NB4 (cell line): ENCODE measurements around the gene DDX20.

Source experiments
- CTCF ChIP-seq: IDR thresholded peaks from one replicate; pipeline ENCODE4 v1.5.1; 2012; ENCODE audit warnings: low read depth, low read length
- POLR2A ChIP-seq: IDR thresholded peaks from 2 replicates; pipeline ENCODE4 v1.6.1; 2011; ENCODE audit warnings: mild to moderate bottlenecking; ENCODE audit not compliant: insufficient read length; ENCODE audit errors: extremely low read depth
- TF ChIP-seq, protein P1 (sequence below): IDR thresholded peaks from 2 replicates; pipeline ENCODE4 v1.6.1; 2011; ENCODE audit warnings: low read depth, low read length

- TF ChIP-seq CTCF (no peak), POLR2A (no peak)
- TF ChIP-seq, protein P1, sequence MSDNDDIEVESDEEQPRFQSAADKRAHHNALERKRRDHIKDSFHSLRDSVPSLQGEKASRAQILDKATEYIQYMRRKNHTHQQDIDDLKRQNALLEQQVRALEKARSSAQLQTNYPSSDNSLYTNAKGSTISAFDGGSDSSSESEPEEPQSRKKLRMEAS, result no peak
Measured at GRCh38 chr1:111720274-111720976, 35.3 kb upstream of the DDX20 start.
